HG03066 (cell line): Measurements from ENCODE around the gene SIVA1.
A peak's percentile ranks its signal among the peaks of the same experiment; 100 is the strongest.
"Not testable (repeated sequence)": the region's sequence is repeated elsewhere in the genome, so short reads cannot be mapped to it uniquely, and the experiment has no call there.

ENCODE experiments used
- ATAC-seq: cut with Tn5 transposase; IDR thresholded peaks from one replicate; pipeline ENCODE4 v1.9.1; 2021; ENCODE audit warnings: low read depth; ENCODE audit not compliant: unreplicated experiment

Gene SIVA1

GRCh38 chr14:104718871-104719270, 34.1 kb upstream of the SIVA1 start:
- no peak for ATAC-seq

- no peak for ATAC-seq
Measured at GRCh38 chr14:104719343-104719742, 33.6 kb upstream of the SIVA1 start.

GRCh38 chr14:104721505-104722431, 31.2 kb upstream of the SIVA1 start:
- no peak for ATAC-seq

GRCh38 chr14:104722938-104723650, 29.9 kb upstream of the SIVA1 start:
- no peak for ATAC-seq

GRCh38 chr14:104723651-104724406, 29.1 kb upstream of the SIVA1 start, which contains the start of gene ADSS1:
Gene ADSS1, plus strand, starts transcription at chr14:104724229. Its CDS starts 42 bp downstream, at chr14:104724271.
- ATAC-seq = peak; percentile 68

GRCh38 chr14:104724407-104724980, 28.5 kb upstream of the SIVA1 start:
- ATAC-seq = no peak

- ATAC-seq = no peak
Measured at GRCh38 chr14:104724981-104725771, 27.8 kb upstream of the SIVA1 start.

GRCh38 chr14:104725772-104726548, 27.0 kb upstream of the SIVA1 start:
- ATAC-seq = no peak

GRCh38 chr14:104726600-104727451, 26.1 kb upstream of the SIVA1 start:
- no peak for ATAC-seq

GRCh38 chr14:104728631-104729030, 24.3 kb upstream of the SIVA1 start:
- no peak for ATAC-seq

GRCh38 chr14:104729176-104729834, 23.6 kb upstream of the SIVA1 start:
- not testable (repeated sequence) for ATAC-seq

- no peak for ATAC-seq
Measured at GRCh38 chr14:104729835-104730181, 23.1 kb upstream of the SIVA1 start.

- ATAC-seq = no peak
Measured at GRCh38 chr14:104730487-104730886, 22.5 kb upstream of the SIVA1 start.

GRCh38 chr14:104731320-104732294, 21.3 kb upstream of the SIVA1 start:
- ATAC-seq = no peak

- no peak for ATAC-seq
Measured at GRCh38 chr14:104732355-104732804, 20.6 kb upstream of the SIVA1 start.

GRCh38 chr14:104732931-104733681, 19.8 kb upstream of the SIVA1 start:
- ATAC-seq = no peak
